ENCODE measurements around the gene CBFA2T3.

The CBFA2T3 gene

DNA sequence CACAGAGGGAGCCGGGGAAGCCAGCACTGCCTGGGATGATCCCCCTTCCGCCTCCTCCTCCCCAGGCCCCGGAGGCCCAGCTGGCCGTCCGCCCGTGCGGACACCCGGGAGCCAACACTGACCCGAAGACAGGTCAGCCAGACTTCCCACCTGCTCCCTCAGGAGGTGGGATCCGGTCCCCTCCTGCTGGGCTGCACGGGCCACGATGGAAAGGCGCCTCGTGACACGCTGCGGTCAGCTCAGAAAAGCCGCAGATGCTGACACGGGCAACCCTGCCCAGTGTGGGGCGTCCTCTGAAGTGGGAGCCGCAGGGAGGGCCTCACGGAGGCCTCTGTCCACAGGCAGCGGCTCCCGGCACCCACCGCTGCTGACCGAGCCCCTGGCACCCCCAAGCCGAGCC lies 49.3 kb downstream of the CBFA2T3 start:
- Histone ChIP-seq H2AFZ (ENCODE audit: low read length) (no peak overlapping the region), H3K79me2 (ENCODE audit: insufficient read depth, low read length) (peaks cover 96% of the 10 kb centered on the region; the same call in 1 of the 2 replicates), H3K27me3 (ENCODE audit: insufficient read depth, low read length, poor library complexity, severe bottlenecking) (no peaks in the 10 kb centered on the region), H4K20me1 (ENCODE audit: insufficient read depth, low read length, poor library complexity, severe bottlenecking) (peaks cover 70% of the 10 kb centered on the region), H3K4me2 (ENCODE audit: low read depth, low read length, poor library complexity, severe bottlenecking) (no peak overlapping the region), H3K4me3 (ENCODE audit: low read length, poor library complexity, severe bottlenecking) (no peak overlapping the region), H3K36me3 (ENCODE audit: insufficient read depth, low read length) (peaks cover 9% of the 10 kb centered on the region; the same call in 1 of the 2 replicates), H3K9ac (ENCODE audit: low read depth, low read length, poor library complexity, severe bottlenecking) (no peak overlapping the region), H3K9me3 (ENCODE audit: insufficient read depth, low read depth, low read length) (no peaks in the 10 kb centered on the region), H3K4me1 (ENCODE audit: insufficient read depth, low read length, poor library complexity, severe bottlenecking) (no peaks in the 10 kb centered on the region), H3K9me2 (replicated peaks; ENCODE audit: low read depth, low read length) (no peaks in the 10 kb centered on the region), H3F3A (ENCODE audit: low read depth) (no peaks in the 10 kb centered on the region)
- TF ChIP-seq, protein P1, sequence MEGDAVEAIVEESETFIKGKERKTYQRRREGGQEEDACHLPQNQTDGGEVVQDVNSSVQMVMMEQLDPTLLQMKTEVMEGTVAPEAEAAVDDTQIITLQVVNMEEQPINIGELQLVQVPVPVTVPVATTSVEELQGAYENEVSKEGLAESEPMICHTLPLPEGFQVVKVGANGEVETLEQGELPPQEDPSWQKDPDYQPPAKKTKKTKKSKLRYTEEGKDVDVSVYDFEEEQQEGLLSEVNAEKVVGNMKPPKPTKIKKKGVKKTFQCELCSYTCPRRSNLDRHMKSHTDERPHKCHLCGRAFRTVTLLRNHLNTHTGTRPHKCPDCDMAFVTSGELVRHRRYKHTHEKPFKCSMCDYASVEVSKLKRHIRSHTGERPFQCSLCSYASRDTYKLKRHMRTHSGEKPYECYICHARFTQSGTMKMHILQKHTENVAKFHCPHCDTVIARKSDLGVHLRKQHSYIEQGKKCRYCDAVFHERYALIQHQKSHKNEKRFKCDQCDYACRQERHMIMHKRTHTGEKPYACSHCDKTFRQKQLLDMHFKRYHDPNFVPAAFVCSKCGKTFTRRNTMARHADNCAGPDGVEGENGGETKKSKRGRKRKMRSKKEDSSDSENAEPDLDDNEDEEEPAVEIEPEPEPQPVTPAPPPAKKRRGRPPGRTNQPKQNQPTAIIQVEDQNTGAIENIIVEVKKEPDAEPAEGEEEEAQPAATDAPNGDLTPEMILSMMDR (conservative IDR thresholded peaks at IDR 0.05; ENCODE audit: low read length): no peak
- TF ChIP-seq EZH2phosphoT487 (IDR thresholded peaks at IDR 0.05; ENCODE audit: borderline replicate concordance): no peak

DNA sequence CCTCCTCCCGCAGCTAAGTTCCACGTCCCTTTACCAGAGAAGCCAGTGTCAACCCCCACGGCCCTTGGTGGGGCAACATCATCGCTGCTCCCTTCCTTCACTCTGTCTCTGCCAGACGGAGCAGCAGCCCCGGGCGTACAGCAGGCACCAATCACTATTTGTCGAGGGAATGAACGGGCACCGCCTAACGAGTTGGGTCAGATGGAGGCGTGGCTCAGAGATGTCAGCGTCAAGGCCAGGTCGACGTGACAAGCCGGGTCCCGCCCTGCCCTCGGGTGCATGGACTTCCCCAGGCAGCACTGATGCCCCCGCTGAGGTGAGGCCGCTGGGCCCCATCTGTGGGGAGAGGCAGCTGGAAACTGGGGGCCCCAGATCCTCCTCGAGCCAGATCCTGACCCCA lies 50.0 kb downstream of the CBFA2T3 start:
- TF ChIP-seq, protein P1 (conservative IDR thresholded peaks at IDR 0.05; ENCODE audit: low read length): no peak
- TF ChIP-seq EZH2phosphoT487 (IDR thresholded peaks at IDR 0.05; ENCODE audit: borderline replicate concordance): no peak
- Histone ChIP-seq H3K4me3 (ENCODE audit: low read length, poor library complexity, severe bottlenecking) (no peak overlapping the region), H3K27me3 (ENCODE audit: insufficient read depth, low read length, poor library complexity, severe bottlenecking) (no peaks in the 10 kb centered on the region), H3K4me1 (ENCODE audit: insufficient read depth, low read length, poor library complexity, severe bottlenecking) (no peaks in the 10 kb centered on the region), H3K9me3 (ENCODE audit: insufficient read depth, low read depth, low read length) (no peaks in the 10 kb centered on the region), H4K20me1 (ENCODE audit: insufficient read depth, low read length, poor library complexity, severe bottlenecking) (peaks cover 75% of the 10 kb centered on the region), H3K9ac (ENCODE audit: low read depth, low read length, poor library complexity, severe bottlenecking) (no peak overlapping the region), H3K9me2 (replicated peaks; ENCODE audit: low read depth, low read length) (no peaks in the 10 kb centered on the region), H2AFZ (ENCODE audit: low read length) (no peak overlapping the region), H3K4me2 (ENCODE audit: low read depth, low read length, poor library complexity, severe bottlenecking) (no peak overlapping the region), H3K36me3 (ENCODE audit: insufficient read depth, low read length) (peaks cover 9% of the 10 kb centered on the region; the same call in 1 of the 2 replicates), H3F3A (ENCODE audit: low read depth) (no peaks in the 10 kb centered on the region), H3K79me2 (ENCODE audit: insufficient read depth, low read length) (peaks cover 98% of the 10 kb centered on the region; the same call in 1 of the 2 replicates)

DNA sequence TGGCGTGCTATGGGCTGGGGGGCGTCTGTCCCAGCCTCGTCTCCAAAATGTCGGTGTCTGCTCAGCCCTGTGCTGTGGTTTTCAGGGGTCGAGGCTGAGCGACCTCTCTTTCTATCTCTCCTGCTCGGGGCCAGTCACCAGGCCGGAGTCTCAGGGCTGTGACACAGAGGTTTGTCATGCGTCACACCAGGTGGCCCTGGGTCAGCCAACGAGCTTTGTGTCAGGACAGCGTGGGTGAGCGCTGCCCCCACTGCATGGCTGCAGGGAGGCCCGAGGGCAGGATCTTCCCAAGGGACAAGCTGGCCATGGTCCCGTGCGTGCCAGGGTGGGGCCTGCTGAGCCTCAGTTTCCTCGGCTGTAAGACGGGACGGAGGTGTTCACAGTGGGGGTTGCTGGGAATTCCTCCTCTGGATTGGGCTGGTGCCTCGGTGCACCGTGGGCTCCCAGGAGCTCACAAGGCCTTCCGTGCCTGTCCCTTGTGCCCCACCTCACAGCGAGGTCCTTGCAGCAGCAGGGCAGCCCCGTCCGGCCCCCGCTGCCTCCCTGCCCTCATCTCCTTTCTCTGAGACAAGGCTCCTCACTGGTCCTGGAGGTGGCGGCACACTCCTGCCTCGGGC lies 50.5 kb downstream of the CBFA2T3 start:
- TF ChIP-seq EZH2phosphoT487 (IDR thresholded peaks at IDR 0.05; ENCODE audit: borderline replicate concordance): no peak
- TF ChIP-seq, protein P1 (conservative IDR thresholded peaks at IDR 0.05; ENCODE audit: low read length): no peak
- Histone ChIP-seq H3K9ac (ENCODE audit: low read depth, low read length, poor library complexity, severe bottlenecking) (no peak overlapping the region), H4K20me1 (ENCODE audit: insufficient read depth, low read length, poor library complexity, severe bottlenecking) (peaks cover 75% of the 10 kb centered on the region), H3K4me2 (ENCODE audit: low read depth, low read length, poor library complexity, severe bottlenecking) (no peak overlapping the region), H2AFZ (ENCODE audit: low read length) (no peak overlapping the region), H3K9me3 (ENCODE audit: insufficient read depth, low read depth, low read length) (no peaks in the 10 kb centered on the region), H3K4me3 (ENCODE audit: low read length, poor library complexity, severe bottlenecking) (no peak overlapping the region), H3K36me3 (ENCODE audit: insufficient read depth, low read length) (peaks cover 9% of the 10 kb centered on the region; the same call in 1 of the 2 replicates), H3K27me3 (ENCODE audit: insufficient read depth, low read length, poor library complexity, severe bottlenecking) (no peaks in the 10 kb centered on the region), H3K9me2 (replicated peaks; ENCODE audit: low read depth, low read length) (no peaks in the 10 kb centered on the region), H3K79me2 (ENCODE audit: insufficient read depth, low read length) (peaks cover 98% of the 10 kb centered on the region; the same call in 1 of the 2 replicates), H3F3A (ENCODE audit: low read depth) (no peaks in the 10 kb centered on the region), H3K4me1 (ENCODE audit: insufficient read depth, low read length, poor library complexity, severe bottlenecking) (no peaks in the 10 kb centered on the region)

All from Loucy (cell line).